K562 (cell line): Measurements from ENCODE around the gene BMP10. TPM values are rescaled to one million over a fixed set of nuclear protein-coding genes. Genes with fewer than 3 reads are reported as not detected.

Source experiments
- ATAC-seq: fragments of 200-7000 bp; cut with Tn5 transposase; 3 replicates; pipeline ENCODE4 v1.9.1; 2020; ENCODE audit warnings: moderate library complexity
- BruUV-seq: library from RNA; stranded (reverse); fragments of 400-500 nt; replicated peaks from 2 replicates; lab custom pipeline; 2021; lab: Mats Ljungman, UMichigan
- CTCF ChIA-PET: fragments of 300-600 bp; formaldehyde crosslinking; extraction: SDS; loops from one replicate; lab custom pipeline; 2021; ENCODE audit warnings: low intra/inter-chr PET ratio; lab: Yijun Ruan, JAX
- POLR2A ChIA-PET: fragments of 300-600, 350-650 bp; sonication (Branson Sonifier 250); formaldehyde crosslinking; extraction: SDS; loops from one replicate; lab custom pipeline; 2021; ENCODE audit warnings: antibody characterized with exemption, inconsistent platforms; lab: Yijun Ruan, JAX
- DNase-seq, 4 experiments: peaks; one replicate each; pipeline versions ENCODE4 v3.0.0 to v3.0.0-alpha.2; 2011 to 2018; ENCODE audit warnings: low spot score in 3 of 4, mixed read lengths in 3 of 4; ENCODE audit errors: extremely low read depth in 1 of 4
- FAIRE-seq: peaks from 2 replicates; lab custom pipeline; 2011; peaks lifted over from hg19 to GRCh38; lab: Jason Lieb, UNC
- H2AFZ ChIP-seq: 2 replicates; pipeline ENCODE4 v1.6.0; 2011; ENCODE audit warnings: low read depth, low read length, control low read depth, inconsistent platforms
- H3K27ac ChIP-seq: fragments of 200-600 bp; 3 replicates; pipeline ENCODE4 v1.8.0; 2011; ENCODE audit warnings: low read depth, mild to moderate bottlenecking, control low read depth, inconsistent platforms, low read length, moderate library complexity, mixed read lengths; ENCODE audit errors: extremely low read depth
- H3K27me3 ChIP-seq, 2 experiments: fragments of 300-600 bp in 1 of 2; 2 replicates in 1 of 2; 3 replicates in 1 of 2; pipeline versions ENCODE4 v1.6.0 to v1.8.0; 2011; ENCODE audit warnings: inconsistent platforms in 2 of 2, low read length in 2 of 2, mild to moderate bottlenecking in 1 of 2, mixed read lengths in 1 of 2, moderate library complexity in 1 of 2; ENCODE audit not compliant: control insufficient read depth in 2 of 2, insufficient read depth in 2 of 2
- H3K36me3 ChIP-seq: fragments of 300-600 bp; 3 replicates; pipeline ENCODE4 v1.8.0; 2011; ENCODE audit warnings: mild to moderate bottlenecking, low read length, inconsistent platforms; ENCODE audit not compliant: control insufficient read depth, insufficient read depth
- H3K4me1 ChIP-seq, 2 experiments: fragments of 200-600 bp in 1 of 2; replicated peaks in 1 of 2; 2 replicates in 1 of 2; 3 replicates in 1 of 2; pipeline versions ENCODE4 v1.5.1 to v1.8.0; 2011; ENCODE audit warnings: inconsistent platforms in 2 of 2, low read length in 2 of 2, mild to moderate bottlenecking in 1 of 2, mixed read lengths in 1 of 2, moderate library complexity in 1 of 2; ENCODE audit not compliant: control insufficient read depth in 2 of 2, insufficient read depth in 2 of 2
- H3K4me2 ChIP-seq: 2 replicates; pipeline ENCODE4 v1.6.1; 2011; ENCODE audit warnings: low read length, control low read depth, inconsistent platforms, mixed read lengths; ENCODE audit not compliant: insufficient read depth
- H3K4me3 ChIP-seq: fragments of 200-600 bp; sonication (generic), shearing (Covaris generic); 2 replicates; pipeline ENCODE4 v1.5.1; 2016; ENCODE audit warnings: control low read depth, inconsistent platforms
- H3K79me2 ChIP-seq: fragments of 200-600 bp; 3 replicates; pipeline ENCODE4 v1.8.0; 2011; ENCODE audit warnings: low read length, inconsistent platforms; ENCODE audit not compliant: control insufficient read depth, insufficient read depth
- H3K9ac ChIP-seq, 2 experiments: 2 replicates each; pipeline versions ENCODE4 v1.6.0 to v1.6.1; 2011; ENCODE audit warnings: low read depth in 2 of 2, low read length in 2 of 2, control low read depth in 1 of 2, inconsistent platforms in 1 of 2, mild to moderate bottlenecking in 1 of 2, mixed read lengths in 1 of 2; ENCODE audit not compliant: insufficient read depth in 1 of 2
- H3K9me1 ChIP-seq: one replicate; pipeline ENCODE4 v1.6.0; 2011; ENCODE audit warnings: inconsistent platforms, mild to moderate bottlenecking, low read length, moderate library complexity; ENCODE audit not compliant: control insufficient read depth, insufficient read depth
- H3K9me3 ChIP-seq: replicated peaks from 2 replicates; pipeline ENCODE4 v1.5.1; 2011; ENCODE audit warnings: low read depth, low read length, inconsistent platforms; ENCODE audit not compliant: control insufficient read depth, insufficient read depth
- H4K20me1 ChIP-seq: replicated peaks from 2 replicates; pipeline ENCODE4 v1.6.1; 2011; ENCODE audit warnings: low read length, inconsistent platforms, mixed read lengths; ENCODE audit not compliant: control insufficient read depth, insufficient read depth
- BMI1 ChIP-seq: fragments of 150-350 bp; IDR thresholded peaks from 2 replicates; pipeline ENCODE4 v1.6.1; 2014; ENCODE audit warnings: low read length
- CBX1 ChIP-seq: sonication (generic); IDR thresholded peaks from 2 replicates; pipeline ENCODE4 v1.6.1; 2016; ENCODE audit warnings: antibody characterized with exemption, low read depth, mild to moderate bottlenecking
- DACH1 ChIP-seq: fragments of 450-650 bp; IDR thresholded peaks from 2 replicates; pipeline ENCODE4 v1.6.1; 2018; ENCODE audit not compliant: partially characterized antibody
- E2F6 ChIP-seq, 2 experiments: IDR thresholded peaks; 2 replicates each; pipeline ENCODE4 v1.6.1; 2011; ENCODE audit warnings: borderline replicate concordance in 1 of 2, control low read depth in 1 of 2, low read depth in 1 of 2, low read length in 1 of 2, mild to moderate bottlenecking in 1 of 2, mixed read lengths in 1 of 2, moderate library complexity in 1 of 2; ENCODE audit not compliant: insufficient read depth in 1 of 2, insufficient read length in 1 of 2, poor library complexity in 1 of 2, severe bottlenecking in 1 of 2; ENCODE audit errors: extremely low read depth in 1 of 2
- GTF2E2 ChIP-seq: fragments of 200-800 bp; sonication (Bioruptor generic); IDR thresholded peaks from 2 replicates; pipeline ENCODE4 v1.6.1; 2016; ENCODE audit warnings: missing genetic modification characterization, missing compliant biosample characterization
- LEF1 ChIP-seq: fragments of 450-650 bp; IDR thresholded peaks from 2 replicates; pipeline ENCODE4 v1.6.1; 2016; ENCODE audit warnings: mild to moderate bottlenecking
- PCBP2 ChIP-seq: fragments of 200-400 bp; formaldehyde crosslinking; IDR thresholded peaks from 2 replicates; pipeline ENCODE4 v1.6.1; 2018; ENCODE audit warnings: low read length, low read depth, mild to moderate bottlenecking, moderate library complexity; ENCODE audit not compliant: poor library complexity, severe bottlenecking
- POLR2AphosphoS5 ChIP-seq: IDR thresholded peaks from 2 replicates; pipeline ENCODE4 v1.6.1; 2011; ENCODE audit warnings: mild to moderate bottlenecking, low read depth, low read length, moderate library complexity; ENCODE audit not compliant: control insufficient read depth, insufficient read depth
- PYGO2 ChIP-seq: fragments of 450-650 bp; IDR thresholded peaks from 2 replicates; pipeline ENCODE4 v1.6.1; 2016; ENCODE audit warnings: mild to moderate bottlenecking, missing genetic modification characterization, moderate library complexity, missing compliant biosample characterization
- TEAD1 ChIP-seq, 2 experiments: fragments of 450-650 bp in 1 of 2; sonication (generic) in 1 of 2; formaldehyde crosslinking; IDR thresholded peaks; 2 replicates each; pipeline versions ENCODE4 v1.4.0 to v1.8.0; 2020 to 2022; ENCODE audit warnings: mild to moderate bottlenecking in 2 of 2, missing genetic modification reagents in 1 of 2
- TSHZ1 ChIP-seq: fragments of 250-450 bp; sonication (Bioruptor Pico); IDR thresholded peaks from 2 replicates; pipeline ENCODE4 v1.4.0; 2020; ENCODE audit warnings: mild to moderate bottlenecking, moderate library complexity
- ZNF766 ChIP-seq: fragments of 200-800 bp; sonication (Bioruptor generic); conservative IDR thresholded peaks from 2 replicates; pipeline ENCODE4 v1.6.1; 2016; ENCODE audit warnings: missing genetic modification characterization, missing compliant biosample characterization
- ZSCAN32 ChIP-seq: fragments of 450-650 bp; formaldehyde crosslinking; IDR thresholded peaks from 2 replicates; pipeline ENCODE4 v1.4.0; 2020; ENCODE audit warnings: mild to moderate bottlenecking, moderate library complexity
- WGBS: fragments of 100-300 bp; shearing (Covaris generic); methylation state at CpG from one replicate; pipeline ENCODE4 v1.1.6; 2016; ENCODE audit warnings: low coverage, mixed read lengths; ENCODE audit not compliant: insufficient coverage; ENCODE audit errors: missing lambda C conversion rate; 5-methylcytosine and 5-hydroxymethylcytosine counted together
- in situ Hi-C: fragments of 300-500 bp; cut with MboI; formaldehyde crosslinking; loops from 4 replicates; pipeline ENCODE4 v1.15.0; 2018; ENCODE audit warnings: inconsistent platforms, mixed read lengths
- intact Hi-C: fragments of 100-400 bp; cut with micrococcal nuclease; formaldehyde crosslinking; loops from 2 replicates; pipeline ENCODE4 v1.14.2; 2022
- polyA plus RNA-seq, 8 experiments: library from polyadenylated mRNA; depleted of rRNA in 4 of 8; stranded (reverse) in 5 of 8; unstranded in 3 of 8; fragments of >200 nt; fragmentation: Nextera tagmentation in 2 of 8; fragmentation: Illumina TruSeq in 1 of 8; extraction: Ambion mirVana in 2 of 8; extraction: Trizol in 1 of 8; gene quantifications; 2 replicates each; pipeline versions ENCODE4 v1.2.1 to v1.2.3, GENCODE V29; 2011 to 2014; ENCODE audit warnings: inconsistent platforms in 1 of 8, missing spikeins in 1 of 8
- total RNA-seq, 7 experiments: library from RNA; depleted of rRNA in 6 of 7; stranded (reverse); fragments of >200 nt in 6 of 7; fragmentation: Illumina TruSeq in 2 of 7; extraction: Trizol in 2 of 7; gene quantifications; 2 replicates each; pipeline versions ENCODE4 v1.2.1 to v1.2.3, GENCODE V29; 2011 to 2021; ENCODE audit warnings: low replicate concordance in 1 of 7
- TF ChIP-seq, protein P1 (sequence below): fragments of 450-650 bp; conservative IDR thresholded peaks from 2 replicates; pipeline ENCODE4 v1.6.1; 2016; ENCODE audit warnings: missing genetic modification characterization, low read depth, mild to moderate bottlenecking, control low read depth, missing compliant biosample characterization

Gene BMP10
- total and polyA plus RNA-seq, 9 of the 15 experiments (the other 6 are each of a cell fraction or from before 2014, with no cell fraction given): 0.11 to 0.91 (median 0.43) TPM

- Histone ChIP-seq H3K9ac (peak overlapping the region; percentile 39 to 48; a peak in 3 of 4 replicates), H3K36me3 (no peaks in the 10 kb centered on the region), H3K79me2 (no peaks in the 10 kb centered on the region), H3K27ac (peak overlapping the region; percentile 78), H3K9me3 (no peaks in the 10 kb centered on the region), H4K20me1 (no peaks in the 10 kb centered on the region), H3K27me3 (no peaks in the 10 kb centered on the region), H2AFZ (peak overlapping the region; percentile 96), H3K9me1 (no peaks in the 10 kb centered on the region), H3K4me3 (no peak overlapping the region), H3K4me1 (peaks cover 23 to 64% of the 10 kb centered on the region in 2 experiments), H3K4me2 (peak overlapping the region; percentile 55)
- intact Hi-C loops (no loop called here), in situ Hi-C loops (loop anchor here (10.0 kb wide), 1 partner anchor 368 kb away; the partner anchor contains the start of genes APLF and FBXO48)
- WGBS: 20% methylated on average over 8 of the region's 8 CpGs
- ChIA-PET POLR2A (interaction anchor here (0.8 kb wide), 2 partner anchors 14 to 76 kb away, joined by 3 read pairs; no protein-coding TSS in a partner anchor), CTCF (no interaction called here)
- FAIRE-seq (peak; percentile 69), ATAC-seq (peak; percentile 71), DNase-seq (peak; percentile 29 to 77 (median 50))
- no TSS peak for BruUV-seq
- TF ChIP-seq BMI1 (no peak), ZNF766 (no peak), TEAD1 (CRISPR knock-in tag; IDR thresholded peaks at IDR 0.05) (no peak), LEF1 (peak; percentile 43; the same call in 1 of the 2 replicates), E2F6 (IDR thresholded peaks at IDR 0.05; ENCODE audit: borderline replicate concordance in 1 of 2, extremely low read depth in 1 of 2, insufficient read depth in 1 of 2, insufficient read length in 1 of 2, low read depth in 1 of 2, low read length in 1 of 2, poor library complexity in 1 of 2, severe bottlenecking in 1 of 2) (peak in 1 of 2 experiments; percentile 58), CBX1 (no peak), TSHZ1 (CRISPR knock-in tag) (no peak), DACH1 (peak; percentile 32), PYGO2 (tag) (no peak), PCBP2 (no peak), GTF2E2 (tag) (peak; percentile 38; the same call in 1 of the 2 replicates), ZSCAN32 (CRISPR knock-in tag) (no peak), POLR2AphosphoS5 (0 out of 2 replicates have a peak, but pooled peaks have one; percentile 21)
- TF ChIP-seq, protein P1, sequence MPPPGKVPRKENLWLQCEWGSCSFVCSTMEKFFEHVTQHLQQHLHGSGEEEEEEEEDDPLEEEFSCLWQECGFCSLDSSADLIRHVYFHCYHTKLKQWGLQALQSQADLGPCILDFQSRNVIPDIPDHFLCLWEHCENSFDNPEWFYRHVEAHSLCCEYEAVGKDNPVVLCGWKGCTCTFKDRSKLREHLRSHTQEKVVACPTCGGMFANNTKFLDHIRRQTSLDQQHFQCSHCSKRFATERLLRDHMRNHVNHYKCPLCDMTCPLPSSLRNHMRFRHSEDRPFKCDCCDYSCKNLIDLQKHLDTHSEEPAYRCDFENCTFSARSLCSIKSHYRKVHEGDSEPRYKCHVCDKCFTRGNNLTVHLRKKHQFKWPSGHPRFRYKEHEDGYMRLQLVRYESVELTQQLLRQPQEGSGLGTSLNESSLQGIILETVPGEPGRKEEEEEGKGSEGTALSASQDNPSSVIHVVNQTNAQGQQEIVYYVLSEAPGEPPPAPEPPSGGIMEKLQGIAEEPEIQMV (tag): peak; percentile 54; the same call in 1 of the 2 replicates
Observed at GRCh38 chr2:68832233-68832869, 38.8 kb downstream of the BMP10 start.
